ENCODE results near the gene OR2D2. TPM values are rescaled to one million over a fixed set of nuclear protein-coding genes. Genes with fewer than 3 reads are reported as not detected.

Gene OR2D2
- total and polyA plus RNA-seq, 10 of the 15 experiments (the other 5 are each of a cell fraction or from before 2014, with no cell fraction given) = not detected

- no peak within 1 kb of the TSS for H3K27ac ChIP-seq (ENCODE audit: control insufficient read depth, insufficient read depth)
- ChIA-PET SMC1A (ENCODE audit: uncharacterized antibody, unreplicated experiment) (no interaction called here), RAD21 (ENCODE audit: unreplicated experiment) (no interaction called here), CTCF (no interaction called here), POLR2A (no interaction called here)
- no peak for TF ChIP-seq BCL11A (IDR thresholded peaks at IDR 0.05; ENCODE audit: low read depth, low read length)
- no peak for TF ChIP-seq ZNF207 (IDR thresholded peaks at IDR 0.05; ENCODE audit: borderline replicate concordance)
- no peak for TF ChIP-seq JUNB (IDR thresholded peaks at IDR 0.05)
- TF ChIP-seq ATF2 (IDR thresholded peaks at IDR 0.05; ENCODE audit: low read length) = no peak
- TF ChIP-seq ZNF384 (IDR thresholded peaks at IDR 0.05; ENCODE audit: borderline replicate concordance, low read depth, low read length) = no peak
- no peak for TF ChIP-seq CBX3 (IDR thresholded peaks at IDR 0.05; ENCODE audit: borderline replicate concordance, low read depth)
- TF ChIP-seq RUNX3 (IDR thresholded peaks at IDR 0.05; ENCODE audit: low read length) = no peak
- TF ChIP-seq, protein P1, sequence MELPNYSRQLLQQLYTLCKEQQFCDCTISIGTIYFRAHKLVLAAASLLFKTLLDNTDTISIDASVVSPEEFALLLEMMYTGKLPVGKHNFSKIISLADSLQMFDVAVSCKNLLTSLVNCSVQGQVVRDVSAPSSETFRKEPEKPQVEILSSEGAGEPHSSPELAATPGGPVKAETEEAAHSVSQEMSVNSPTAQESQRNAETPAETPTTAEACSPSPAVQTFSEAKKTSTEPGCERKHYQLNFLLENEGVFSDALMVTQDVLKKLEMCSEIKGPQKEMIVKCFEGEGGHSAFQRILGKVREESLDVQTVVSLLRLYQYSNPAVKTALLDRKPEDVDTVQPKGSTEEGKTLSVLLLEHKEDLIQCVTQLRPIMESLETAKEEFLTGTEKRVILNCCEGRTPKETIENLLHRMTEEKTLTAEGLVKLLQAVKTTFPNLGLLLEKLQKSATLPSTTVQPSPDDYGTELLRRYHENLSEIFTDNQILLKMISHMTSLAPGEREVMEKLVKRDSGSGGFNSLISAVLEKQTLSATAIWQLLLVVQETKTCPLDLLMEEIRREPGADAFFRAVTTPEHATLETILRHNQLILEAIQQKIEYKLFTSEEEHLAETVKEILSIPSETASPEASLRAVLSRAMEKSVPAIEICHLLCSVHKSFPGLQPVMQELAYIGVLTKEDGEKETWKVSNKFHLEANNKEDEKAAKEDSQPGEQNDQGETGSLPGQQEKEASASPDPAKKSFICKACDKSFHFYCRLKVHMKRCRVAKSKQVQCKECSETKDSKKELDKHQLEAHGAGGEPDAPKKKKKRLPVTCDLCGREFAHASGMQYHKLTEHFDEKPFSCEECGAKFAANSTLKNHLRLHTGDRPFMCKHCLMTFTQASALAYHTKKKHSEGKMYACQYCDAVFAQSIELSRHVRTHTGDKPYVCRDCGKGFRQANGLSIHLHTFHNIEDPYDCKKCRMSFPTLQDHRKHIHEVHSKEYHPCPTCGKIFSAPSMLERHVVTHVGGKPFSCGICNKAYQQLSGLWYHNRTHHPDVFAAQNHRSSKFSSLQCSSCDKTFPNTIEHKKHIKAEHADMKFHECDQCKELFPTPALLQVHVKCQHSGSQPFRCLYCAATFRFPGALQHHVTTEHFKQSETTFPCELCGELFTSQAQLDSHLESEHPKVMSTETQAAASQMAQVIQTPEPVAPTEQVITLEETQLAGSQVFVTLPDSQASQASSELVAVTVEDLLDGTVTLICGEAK (IDR thresholded peaks at IDR 0.05; ENCODE audit: borderline replicate concordance) = no peak
- TF ChIP-seq NFIC (IDR thresholded peaks at IDR 0.05; ENCODE audit: low read depth, low read length) = no peak
- TF ChIP-seq PML (IDR thresholded peaks at IDR 0.05; ENCODE audit: low read length) = no peak
- no peak for TF ChIP-seq IRF5 (IDR thresholded peaks at IDR 0.05; ENCODE audit: borderline replicate concordance)
- no peak for TF ChIP-seq BACH1 (IDR thresholded peaks at IDR 0.05; ENCODE audit: borderline replicate concordance)
- no peaks in the 10 kb centered on the region for H3K79me2 ChIP-seq (ENCODE audit: control insufficient read depth, insufficient read depth, low read length)
- in situ Hi-C loops (cut with MboI) (no loop called here), intact Hi-C loops (cut with micrococcal nuclease; ENCODE audit: unreplicated experiment) (no loop called here)
- H3K4me3 ChIP-seq = no peak within 1 kb of the TSS
- no peaks in the 10 kb centered on the region for H3K27me3 ChIP-seq (replicated peaks in 1 of 2; ENCODE audit: control insufficient read depth in 2 of 2, insufficient read depth in 2 of 2, low read length in 1 of 2)
- H3K36me3 ChIP-seq (ENCODE audit: control insufficient read depth in 2 of 2, insufficient read depth in 2 of 2, low read length in 1 of 2) = no peaks in the 10 kb centered on the region
- no peak for ATAC-seq
- no peaks in the 10 kb centered on the region for H3K9me3 ChIP-seq (replicated peaks; ENCODE audit: control insufficient read depth, insufficient read depth, low read length)
- H3K4me2 ChIP-seq (ENCODE audit: control insufficient read depth, insufficient read depth) = no peak within 1 kb of the TSS
- H2AFZ ChIP-seq (ENCODE audit: control insufficient read depth, low read depth, low read length) = no peak within 1 kb of the TSS
- FAIRE-seq = no peak
- no peak within 1 kb of the TSS for H3K9ac ChIP-seq (ENCODE audit: control insufficient read depth, insufficient read depth, low read length)
- no TSS peak for BruUV-seq (replicated peaks)
- H4K20me1 ChIP-seq (ENCODE audit: control insufficient read depth, insufficient read depth) = no peaks in the 10 kb centered on the region
- no peaks in the 10 kb centered on the region for H3K4me1 ChIP-seq (ENCODE audit: control insufficient read depth, insufficient read depth, low read length)
- no peak for DNase-seq (ENCODE audit: low read depth, low spot score)
- 0% methylated on average over 1 of the region's 1 CpG for WGBS (ENCODE audit: insufficient coverage, insufficient replicate concordance, low lambda C conversion rate, missing lambda C conversion rate)
These were observed 16.0 kb downstream of the OR2D2 start, which contains the start of gene OR10A4 for GRCh38 chr11:6876325-6876724. Gene OR10A4, plus strand, starts transcription at chr11:6876625. Its CDS starts 23 bp downstream, at chr11:6876648.

Measured in GM12878 (cell line).